ENCODE results near the gene PTPRCAP. TPM values are rescaled to one million over a fixed set of nuclear protein-coding genes. Genes with fewer than 3 reads are reported as not detected.

Gene PTPRCAP
- total RNA-seq, 1 experiment from 2014 or later = 0.56 TPM

- Histone ChIP-seq H3K4me1 (ENCODE audit: insufficient read depth, low read length, poor library complexity, severe bottlenecking) (peaks cover 5% of the 10 kb centered on the region), H3K36me3 (ENCODE audit: insufficient read depth, low read length, poor library complexity, severe bottlenecking) (no peaks in the 10 kb centered on the region), H3K27ac (ENCODE audit: low read depth, low read length, poor library complexity, severe bottlenecking) (no peak overlapping the region), H3K27me3 (replicated peaks; ENCODE audit: insufficient read depth, low read depth, low read length, poor library complexity) (no peaks in the 10 kb centered on the region), H3K4me3 (ENCODE audit: low read depth, low read length, poor library complexity, severe bottlenecking) (no peak overlapping the region), H3K9me3 (ENCODE audit: low read depth, low read length, poor library complexity, severe bottlenecking) (no peaks in the 10 kb centered on the region)
- ChIA-PET CTCF (no interaction called here), POLR2A (ENCODE audit: low non-redundant PET) (no interaction called here)
- no peak for TF ChIP-seq EZH2 (IDR thresholded peaks at IDR 0.05; ENCODE audit: borderline replicate concordance, low read depth, low read length, poor library complexity, severe bottlenecking)
- no peak for TF ChIP-seq CTCF (conservative IDR thresholded peaks at IDR 0.05; ENCODE audit: low read depth, low read length)
- intact Hi-C loops (cut with micrococcal nuclease; ENCODE audit: unreplicated experiment) = no loop called here
- BruUV-seq (replicated peaks) = no TSS peak
- no peak for DNase-seq (ENCODE audit: low spot score)
These were observed 27.1 kb downstream of the PTPRCAP start for GRCh38 chr11:67410369-67410831.

- POLR2A ChIA-PET (ENCODE audit: low non-redundant PET) = no interaction called here
- Histone ChIP-seq H3K27me3 (replicated peaks; ENCODE audit: insufficient read depth, low read depth, low read length, poor library complexity) (no peaks in the 10 kb centered on the region), H3K36me3 (ENCODE audit: insufficient read depth, low read length, poor library complexity, severe bottlenecking) (no peaks in the 10 kb centered on the region), H3K9me3 (ENCODE audit: low read depth, low read length, poor library complexity, severe bottlenecking) (no peaks in the 10 kb centered on the region), H3K27ac (ENCODE audit: low read depth, low read length, poor library complexity, severe bottlenecking) (no peak overlapping the region), H3K4me1 (ENCODE audit: insufficient read depth, low read length, poor library complexity, severe bottlenecking) (no peaks in the 10 kb centered on the region), H3K4me3 (ENCODE audit: low read depth, low read length, poor library complexity, severe bottlenecking) (no peak overlapping the region)
- intact Hi-C loops (cut with micrococcal nuclease; ENCODE audit: unreplicated experiment) = no loop called here
- no peak for DNase-seq (ENCODE audit: low spot score)
- BruUV-seq (replicated peaks) = no TSS peak
- no peak for TF ChIP-seq CTCF (conservative IDR thresholded peaks at IDR 0.05; ENCODE audit: low read depth, low read length)
- TF ChIP-seq EZH2 (IDR thresholded peaks at IDR 0.05; ENCODE audit: borderline replicate concordance, low read depth, low read length, poor library complexity, severe bottlenecking) = no peak
- CTCF ChIA-PET = no interaction called here
These were observed 27.6 kb downstream of the PTPRCAP start for GRCh38 chr11:67409781-67410368.

- Histone ChIP-seq H3K27ac (ENCODE audit: low read depth, low read length, poor library complexity, severe bottlenecking) (no peak overlapping the region), H3K4me3 (ENCODE audit: low read depth, low read length, poor library complexity, severe bottlenecking) (no peak overlapping the region), H3K27me3 (replicated peaks; ENCODE audit: insufficient read depth, low read depth, low read length, poor library complexity) (no peaks in the 10 kb centered on the region), H3K9me3 (ENCODE audit: low read depth, low read length, poor library complexity, severe bottlenecking) (no peaks in the 10 kb centered on the region), H3K4me1 (ENCODE audit: insufficient read depth, low read length, poor library complexity, severe bottlenecking) (no peaks in the 10 kb centered on the region), H3K36me3 (ENCODE audit: insufficient read depth, low read length, poor library complexity, severe bottlenecking) (no peaks in the 10 kb centered on the region)
- intact Hi-C loops (cut with micrococcal nuclease; ENCODE audit: unreplicated experiment) = no loop called here
- ChIA-PET CTCF (no interaction called here), POLR2A (ENCODE audit: low non-redundant PET) (no interaction called here)
- no peak for DNase-seq (ENCODE audit: low spot score)
- BruUV-seq (replicated peaks) = no TSS peak
- TF ChIP-seq EZH2 (IDR thresholded peaks at IDR 0.05; ENCODE audit: borderline replicate concordance, low read depth, low read length, poor library complexity, severe bottlenecking) = no peak
- no peak for TF ChIP-seq CTCF (conservative IDR thresholded peaks at IDR 0.05; ENCODE audit: low read depth, low read length)
These were observed 28.2 kb downstream of the PTPRCAP start for GRCh38 chr11:67409261-67409666.
